CD4-positive, CD25-positive, alpha-beta regulatory T cell (primary cell): ENCODE data around the gene PARP1. TPM values are rescaled to one million over a fixed set of nuclear protein-coding genes. Genes with fewer than 3 reads are reported as not detected.
A peak's percentile ranks its signal among the peaks of the same experiment; 100 is the strongest.

ENCODE experiments used
- ATAC-seq, 2 donors: fragments of 150-1000 bp; cut with Tn5 transposase; one replicate each; pipeline ENCODE4 v1.10.0; 2021; ENCODE audit warnings: low read depth in 2 of 2, moderate number of reproducible peaks in 2 of 2, moderate library complexity in 1 of 2
- DNase-seq, 3 donors: peaks; one replicate each; pipeline versions ENCODE4 v3.0.0 to v3.0.0-alpha.2; 2012 to 2022; ENCODE audit warnings: mixed read lengths in 1 of 3
- H3K27ac ChIP-seq: one replicate; pipeline ENCODE4 v1.7.0; 2013; ENCODE audit warnings: mild to moderate bottlenecking, low read length; ENCODE audit not compliant: insufficient read depth, poor library complexity, severe bottlenecking
- H3K27me3 ChIP-seq: one replicate; pipeline ENCODE4 v1.7.0; 2013; ENCODE audit warnings: low read length; ENCODE audit not compliant: control insufficient read depth, insufficient read depth
- H3K36me3 ChIP-seq: one replicate; pipeline ENCODE4 v1.7.0; 2013; ENCODE audit warnings: mild to moderate bottlenecking, low read length, moderate library complexity; ENCODE audit not compliant: control insufficient read depth, insufficient read depth
- H3K4me1 ChIP-seq: 2 replicates; pipeline ENCODE4 v1.7.0; 2013; ENCODE audit warnings: mild to moderate bottlenecking, low read length; ENCODE audit not compliant: insufficient read depth, control insufficient read depth, poor library complexity, severe bottlenecking
- H3K4me3 ChIP-seq: one replicate; pipeline ENCODE4 v1.7.0; 2013; ENCODE audit warnings: low read depth, mild to moderate bottlenecking, low read length, moderate library complexity
- H3K9me3 ChIP-seq, 2 experiments: 1 replicate in 1 of 2; 2 replicates in 1 of 2; pipeline ENCODE4 v1.7.0; 2013; ENCODE audit warnings: low read length in 2 of 2, mild to moderate bottlenecking in 1 of 2, moderate library complexity in 1 of 2; ENCODE audit not compliant: control insufficient read depth in 2 of 2
- H3K27ac Mint-ChIP-seq, 3 donors: one replicate each; pipeline ENCODE4 v1.8.0; 2020 to 2022; ENCODE audit warnings: mild to moderate bottlenecking in 3 of 3, mixed read lengths in 3 of 3, moderate library complexity in 2 of 3
- H3K27me3 Mint-ChIP-seq: one replicate; pipeline ENCODE4 v1.8.0; 2022; ENCODE audit warnings: mild to moderate bottlenecking, mixed read lengths
- H3K36me3 Mint-ChIP-seq: one replicate; pipeline ENCODE4 v1.8.0; 2020; ENCODE audit warnings: mixed read lengths
- H3K4me1 Mint-ChIP-seq, 4 donors: one replicate each; pipeline ENCODE4 v1.8.0; 2020 to 2022; ENCODE audit warnings: mixed read lengths in 4 of 4, mild to moderate bottlenecking in 1 of 4
- H3K4me3 Mint-ChIP-seq, 4 donors: one replicate each; pipeline ENCODE4 v1.8.0; 2020 to 2022; ENCODE audit warnings: mild to moderate bottlenecking in 4 of 4, mixed read lengths in 4 of 4, moderate library complexity in 3 of 4
- H3K9me3 Mint-ChIP-seq, 7 donors: one replicate each; pipeline ENCODE4 v1.8.0; 2020 to 2022; ENCODE audit warnings: mixed read lengths in 7 of 7, mild to moderate bottlenecking in 3 of 7, moderate library complexity in 2 of 7
- polyA plus RNA-seq, 4 donors: library from polyadenylated mRNA; unstranded; fragments of 300-500 nt; fragmentation: Illumina TruSeq; gene quantifications; one replicate each; pipeline ENCODE4 v1.2.3, GENCODE V29; 2021
- total RNA-seq: library from RNA; stranded (reverse); gene quantifications from one replicate; pipeline ENCODE4 v1.2.3, GENCODE V29; 2022

PARP1 gene
- total and polyA plus RNA-seq, 5 donors from 2014 or later: 99.1 to 129 (median 108) TPM

- H3K9me3 ChIP-seq: no peaks in the 10 kb centered on the region
- Mint-ChIP-seq H3K27ac (no peak overlapping the region), H3K27me3 (no peaks in the 10 kb centered on the region), H3K9me3 (peaks cover 0 to 2% (median 0%) of the 10 kb centered on the region in 7 donors), H3K4me1 (peaks cover 23 to 36% (median 27%) of the 10 kb centered on the region in 4 donors), H3K36me3 (no peaks in the 10 kb centered on the region), H3K4me3 (no peak overlapping the region)
- H3K4me3 ChIP-seq: no peak overlapping the region
- no peaks in the 10 kb centered on the region for H3K27me3 ChIP-seq
- DNase-seq (no peak), ATAC-seq (no peak)
- no peak overlapping the region for H3K27ac ChIP-seq
- peaks cover 25% of the 10 kb centered on the region for H3K4me1 ChIP-seq
- no peaks in the 10 kb centered on the region for H3K36me3 ChIP-seq
Observed at GRCh38 chr1:226447932-226448665, 40.2 kb upstream of the PARP1 start.

GRCh38 chr1:226446094-226446493 lies 38.2 kb upstream of the PARP1 start:
- ATAC-seq: no peak
- H3K27ac Mint-ChIP-seq: peak overlapping the region; percentile 38 to 76 (median 46)
- H3K4me1 ChIP-seq: peaks cover 25% of the 10 kb centered on the region
- no peaks in the 10 kb centered on the region for H3K27me3 ChIP-seq
- peak overlapping the region in 1 of 4 donors; percentile 50 for H3K4me3 Mint-ChIP-seq
- no peak for DNase-seq
- peaks cover 23 to 38% (median 25%) of the 10 kb centered on the region in 4 donors for H3K4me1 Mint-ChIP-seq
- peaks cover under 1% of the 10 kb centered on the region for H3K27me3 Mint-ChIP-seq
- H3K9me3 ChIP-seq: no peaks in the 10 kb centered on the region
- no peak overlapping the region for H3K27ac ChIP-seq
- no peak overlapping the region for H3K4me3 ChIP-seq
- H3K36me3 Mint-ChIP-seq: no peaks in the 10 kb centered on the region
- no peaks in the 10 kb centered on the region for H3K9me3 Mint-ChIP-seq
- no peaks in the 10 kb centered on the region for H3K36me3 ChIP-seq

- ATAC-seq: peak; percentile 99 to 100
- Histone ChIP-seq H3K4me1 (peaks cover 25% of the 10 kb centered on the region), H3K27ac (peak overlapping the region; percentile 19), H3K9me3 (no peaks in the 10 kb centered on the region), H3K27me3 (no peaks in the 10 kb centered on the region), H3K4me3 (peak overlapping the region; percentile 45), H3K36me3 (no peaks in the 10 kb centered on the region)
- Mint-ChIP-seq H3K36me3 (no peaks in the 10 kb centered on the region), H3K4me1 (peaks cover 23 to 38% (median 25%) of the 10 kb centered on the region in 4 donors), H3K27ac (peak overlapping the region; percentile 76 to 95 (median 87)), H3K4me3 (peak overlapping the region; percentile 0 to 56 (median 25)), H3K27me3 (peaks cover 6% of the 10 kb centered on the region), H3K9me3 (no peaks in the 10 kb centered on the region)
- DNase-seq: peak; percentile 13 to 95 (median 83)
Observed at GRCh38 chr1:226444901-226445300, 37.0 kb upstream of the PARP1 start.

- peaks cover 25% of the 10 kb centered on the region for H3K4me1 ChIP-seq
- H3K27me3 ChIP-seq: no peaks in the 10 kb centered on the region
- Mint-ChIP-seq H3K4me3 (no peak overlapping the region), H3K9me3 (no peaks in the 10 kb centered on the region), H3K27me3 (peaks cover 12% of the 10 kb centered on the region), H3K4me1 (peaks cover 23 to 38% (median 25%) of the 10 kb centered on the region in 4 donors), H3K36me3 (no peaks in the 10 kb centered on the region), H3K27ac (no peak overlapping the region)
- no peak overlapping the region for H3K27ac ChIP-seq
- no peaks in the 10 kb centered on the region for H3K36me3 ChIP-seq
- ATAC-seq: no peak
- H3K9me3 ChIP-seq: no peaks in the 10 kb centered on the region
- no peak for DNase-seq
- H3K4me3 ChIP-seq: no peak overlapping the region
Observed at GRCh38 chr1:226443439-226443838, 35.5 kb upstream of the PARP1 start.

GRCh38 chr1:226443033-226443432 lies 35.1 kb upstream of the PARP1 start:
- H3K4me3 ChIP-seq: no peak overlapping the region
- ATAC-seq (no peak), DNase-seq (no peak)
- no peaks in the 10 kb centered on the region for H3K27me3 ChIP-seq
- Mint-ChIP-seq H3K4me3 (no peak overlapping the region), H3K4me1 (peaks cover 23 to 36% (median 25%) of the 10 kb centered on the region in 4 donors), H3K27me3 (peaks cover 16% of the 10 kb centered on the region), H3K36me3 (no peaks in the 10 kb centered on the region), H3K27ac (no peak overlapping the region), H3K9me3 (no peaks in the 10 kb centered on the region)
- H3K9me3 ChIP-seq: no peaks in the 10 kb centered on the region
- no peaks in the 10 kb centered on the region for H3K36me3 ChIP-seq
- no peak overlapping the region for H3K27ac ChIP-seq
- peaks cover 25% of the 10 kb centered on the region for H3K4me1 ChIP-seq

- peaks cover 25% of the 10 kb centered on the region for H3K4me1 ChIP-seq
- H3K27me3 ChIP-seq: no peaks in the 10 kb centered on the region
- Mint-ChIP-seq H3K27me3 (peaks cover 25% of the 10 kb centered on the region), H3K9me3 (no peaks in the 10 kb centered on the region), H3K27ac (no peak overlapping the region), H3K4me1 (peaks cover 23 to 33% (median 25%) of the 10 kb centered on the region in 4 donors), H3K4me3 (no peak overlapping the region), H3K36me3 (no peaks in the 10 kb centered on the region)
- H3K4me3 ChIP-seq: no peak overlapping the region
- H3K9me3 ChIP-seq: no peaks in the 10 kb centered on the region
- H3K27ac ChIP-seq: no peak overlapping the region
- ATAC-seq: no peak
- DNase-seq: no peak
- H3K36me3 ChIP-seq: no peaks in the 10 kb centered on the region
Observed at GRCh38 chr1:226441629-226442028, 33.7 kb upstream of the PARP1 start.

- Histone ChIP-seq H3K36me3 (no peaks in the 10 kb centered on the region), H3K27ac (no peak overlapping the region), H3K4me1 (peaks cover 17% of the 10 kb centered on the region), H3K9me3 (no peaks in the 10 kb centered on the region), H3K27me3 (no peaks in the 10 kb centered on the region), H3K4me3 (no peak overlapping the region)
- DNase-seq (no peak), ATAC-seq (no peak)
- Mint-ChIP-seq H3K4me3 (no peak overlapping the region), H3K36me3 (no peaks in the 10 kb centered on the region), H3K4me1 (peaks cover 15 to 22% (median 17%) of the 10 kb centered on the region in 4 donors), H3K9me3 (no peaks in the 10 kb centered on the region), H3K27ac (peak overlapping the region in 1 of 3 donors; percentile 6), H3K27me3 (peaks cover 32% of the 10 kb centered on the region)
Observed at GRCh38 chr1:226440512-226440911, 32.6 kb upstream of the PARP1 start.

- Mint-ChIP-seq H3K36me3 (no peaks in the 10 kb centered on the region), H3K4me1 (peaks cover 0 to under 1% (median 0%) of the 10 kb centered on the region in 4 donors), H3K9me3 (no peaks in the 10 kb centered on the region), H3K27me3 (peaks cover 35% of the 10 kb centered on the region), H3K4me3 (no peak overlapping the region), H3K27ac (no peak overlapping the region)
- H3K27me3 ChIP-seq: no peaks in the 10 kb centered on the region
- H3K27ac ChIP-seq: no peak overlapping the region
- no peaks in the 10 kb centered on the region for H3K36me3 ChIP-seq
- no peaks in the 10 kb centered on the region for H3K4me1 ChIP-seq
- H3K4me3 ChIP-seq: no peak overlapping the region
- DNase-seq: peak in 1 of 3 donors; percentile 18
- no peak for ATAC-seq
- no peaks in the 10 kb centered on the region for H3K9me3 ChIP-seq
Observed at GRCh38 chr1:226438007-226438406, 30.1 kb upstream of the PARP1 start.
